Measurements from ENCODE around the gene ARHGAP10.

ARHGAP10 gene

DNA sequence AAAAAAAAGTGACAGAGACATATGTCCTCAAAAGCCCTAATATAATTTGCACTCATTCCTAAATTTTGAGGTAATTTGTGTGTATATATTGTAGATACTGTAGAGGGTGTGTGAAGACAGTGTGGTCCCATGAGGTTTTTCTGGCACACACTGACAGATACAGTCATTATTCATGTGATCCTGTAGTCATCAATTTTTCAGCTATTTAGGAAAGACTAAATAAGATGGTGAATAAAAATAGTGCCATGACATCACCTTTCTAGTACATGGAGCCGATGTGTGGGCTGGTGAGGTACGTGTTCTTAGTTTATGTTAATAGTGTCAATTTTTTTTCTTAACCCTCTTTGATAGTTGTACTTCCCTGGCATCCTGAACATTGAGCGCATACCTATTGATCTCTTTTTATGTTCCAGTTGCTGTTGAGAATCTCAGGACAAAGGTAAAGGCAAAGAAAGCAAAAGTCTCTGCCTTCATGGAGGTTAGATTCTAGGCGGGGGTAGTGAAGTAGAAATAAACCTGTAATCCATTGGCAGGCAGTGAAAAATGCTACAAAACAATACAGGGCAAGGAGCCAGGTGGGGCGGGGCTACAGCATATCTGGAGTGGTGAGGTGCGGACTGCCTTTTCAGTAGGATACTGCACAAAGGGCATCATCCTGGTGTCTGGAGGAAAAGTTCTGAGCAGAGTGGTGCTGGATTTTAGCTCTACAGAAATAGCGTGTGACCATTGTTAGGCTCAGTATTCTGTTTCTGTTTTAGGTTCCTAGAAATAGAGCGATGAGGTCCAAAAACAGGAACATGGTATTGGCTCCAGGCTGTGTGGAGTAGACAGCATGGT, 93.8 kb downstream of the ARHGAP10 start:
- TF ChIP-seq NFIC (IDR thresholded peaks at IDR 0.05) (peak; percentile 86), FOXM1 (IDR thresholded peaks at IDR 0.05; ENCODE audit: borderline replicate concordance, low read depth) (no peak)
- TF ChIP-seq, protein P1, sequence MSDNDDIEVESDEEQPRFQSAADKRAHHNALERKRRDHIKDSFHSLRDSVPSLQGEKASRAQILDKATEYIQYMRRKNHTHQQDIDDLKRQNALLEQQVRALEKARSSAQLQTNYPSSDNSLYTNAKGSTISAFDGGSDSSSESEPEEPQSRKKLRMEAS (IDR thresholded peaks at IDR 0.05) = no peak

DNA sequence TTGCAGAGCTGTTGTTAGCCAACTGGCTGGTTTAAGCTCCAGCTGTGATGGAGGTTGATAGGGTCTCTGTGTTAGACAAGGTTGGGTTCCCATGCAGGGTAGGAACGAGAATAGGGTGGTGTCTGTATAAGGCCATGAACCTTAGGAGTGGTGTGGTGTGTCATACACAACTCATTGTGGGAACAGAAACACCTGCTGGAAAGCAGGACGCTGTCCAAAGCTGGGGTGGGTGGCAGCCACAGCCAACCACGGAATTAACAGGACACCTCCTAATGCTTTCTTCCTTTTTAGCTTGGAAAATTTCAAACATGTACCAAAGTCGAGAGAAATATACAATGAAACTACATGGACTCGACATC, 94.4 kb downstream of the ARHGAP10 start:
- TF ChIP-seq EGR1 (IDR thresholded peaks at IDR 0.05) (no peak), TCF12 (IDR thresholded peaks at IDR 0.05; ENCODE audit: low read depth) (no peak), RAD21 (IDR thresholded peaks at IDR 0.05; ENCODE audit: low read depth) (no peak), YY1 (IDR thresholded peaks at IDR 0.05; ENCODE audit: low read depth) (no peak)
- TF ChIP-seq, protein P2, sequence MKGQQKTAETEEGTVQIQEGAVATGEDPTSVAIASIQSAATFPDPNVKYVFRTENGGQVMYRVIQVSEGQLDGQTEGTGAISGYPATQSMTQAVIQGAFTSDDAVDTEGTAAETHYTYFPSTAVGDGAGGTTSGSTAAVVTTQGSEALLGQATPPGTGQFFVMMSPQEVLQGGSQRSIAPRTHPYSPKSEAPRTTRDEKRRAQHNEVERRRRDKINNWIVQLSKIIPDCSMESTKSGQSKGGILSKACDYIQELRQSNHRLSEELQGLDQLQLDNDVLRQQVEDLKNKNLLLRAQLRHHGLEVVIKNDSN (IDR thresholded peaks at IDR 0.05) = no peak
- TF ChIP-seq, protein P1 (IDR thresholded peaks at IDR 0.05) = no peak
- TF ChIP-seq, protein P3, sequence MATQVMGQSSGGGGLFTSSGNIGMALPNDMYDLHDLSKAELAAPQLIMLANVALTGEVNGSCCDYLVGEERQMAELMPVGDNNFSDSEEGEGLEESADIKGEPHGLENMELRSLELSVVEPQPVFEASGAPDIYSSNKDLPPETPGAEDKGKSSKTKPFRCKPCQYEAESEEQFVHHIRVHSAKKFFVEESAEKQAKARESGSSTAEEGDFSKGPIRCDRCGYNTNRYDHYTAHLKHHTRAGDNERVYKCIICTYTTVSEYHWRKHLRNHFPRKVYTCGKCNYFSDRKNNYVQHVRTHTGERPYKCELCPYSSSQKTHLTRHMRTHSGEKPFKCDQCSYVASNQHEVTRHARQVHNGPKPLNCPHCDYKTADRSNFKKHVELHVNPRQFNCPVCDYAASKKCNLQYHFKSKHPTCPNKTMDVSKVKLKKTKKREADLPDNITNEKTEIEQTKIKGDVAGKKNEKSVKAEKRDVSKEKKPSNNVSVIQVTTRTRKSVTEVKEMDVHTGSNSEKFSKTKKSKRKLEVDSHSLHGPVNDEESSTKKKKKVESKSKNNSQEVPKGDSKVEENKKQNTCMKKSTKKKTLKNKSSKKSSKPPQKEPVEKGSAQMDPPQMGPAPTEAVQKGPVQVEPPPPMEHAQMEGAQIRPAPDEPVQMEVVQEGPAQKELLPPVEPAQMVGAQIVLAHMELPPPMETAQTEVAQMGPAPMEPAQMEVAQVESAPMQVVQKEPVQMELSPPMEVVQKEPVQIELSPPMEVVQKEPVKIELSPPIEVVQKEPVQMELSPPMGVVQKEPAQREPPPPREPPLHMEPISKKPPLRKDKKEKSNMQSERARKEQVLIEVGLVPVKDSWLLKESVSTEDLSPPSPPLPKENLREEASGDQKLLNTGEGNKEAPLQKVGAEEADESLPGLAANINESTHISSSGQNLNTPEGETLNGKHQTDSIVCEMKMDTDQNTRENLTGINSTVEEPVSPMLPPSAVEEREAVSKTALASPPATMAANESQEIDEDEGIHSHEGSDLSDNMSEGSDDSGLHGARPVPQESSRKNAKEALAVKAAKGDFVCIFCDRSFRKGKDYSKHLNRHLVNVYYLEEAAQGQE (IDR thresholded peaks at IDR 0.05; ENCODE audit: low read depth) = 0 out of 2 replicates have a peak, but pooled peaks have one; percentile 22

DNA sequence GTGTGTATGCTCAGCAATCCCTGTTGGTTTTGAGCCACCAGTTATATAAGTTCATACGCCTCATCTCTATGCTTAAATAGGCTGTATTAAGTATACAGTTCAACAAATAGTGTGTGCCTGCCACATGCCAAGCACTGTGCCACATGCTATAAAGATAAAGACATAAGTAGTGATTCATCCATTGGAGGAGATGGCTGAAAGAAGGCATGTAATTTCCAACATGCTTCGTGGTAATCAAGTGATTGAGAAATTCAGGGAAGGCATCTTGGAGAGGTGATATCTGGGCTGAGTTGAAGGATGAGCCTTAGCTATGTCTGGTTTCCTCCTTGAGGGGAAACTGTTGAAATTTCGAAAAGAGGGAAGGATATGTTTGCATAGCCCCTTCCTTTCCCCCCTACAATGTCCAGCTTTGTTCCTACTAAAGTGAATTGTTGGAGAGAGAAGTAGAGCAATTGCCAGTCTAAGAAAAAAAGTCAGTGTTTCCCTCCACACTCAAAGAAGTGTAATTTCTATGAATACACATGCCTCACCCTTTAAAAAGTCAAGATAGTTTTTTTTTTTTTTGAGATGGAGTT, 96.5 kb downstream of the ARHGAP10 start:
- no peak for TF ChIP-seq TAF1 (IDR thresholded peaks at IDR 0.05; ENCODE audit: low read depth)
- TF ChIP-seq, protein P3 (IDR thresholded peaks at IDR 0.05; ENCODE audit: low read depth) = no peak
- TF ChIP-seq, protein P2 (IDR thresholded peaks at IDR 0.05) = no peak
- TF ChIP-seq FOXM1 (IDR thresholded peaks at IDR 0.05; ENCODE audit: borderline replicate concordance, low read depth) = no peak
- TF ChIP-seq NFIC (IDR thresholded peaks at IDR 0.05) = no peak
- no peak for TF ChIP-seq TEAD4 (IDR thresholded peaks at IDR 0.05)
- TF ChIP-seq RAD21 (IDR thresholded peaks at IDR 0.05; ENCODE audit: low read depth) = no peak
- no peak for TF ChIP-seq EP300 (IDR thresholded peaks at IDR 0.05; ENCODE audit: borderline replicate concordance)
- no peak for TF ChIP-seq YY1 (IDR thresholded peaks at IDR 0.05; ENCODE audit: low read depth)
- no peak for TF ChIP-seq TCF12 (IDR thresholded peaks at IDR 0.05; ENCODE audit: low read depth)
- TF ChIP-seq EGR1 (IDR thresholded peaks at IDR 0.05) = no peak
- TF ChIP-seq ZBTB7A (IDR thresholded peaks at IDR 0.05; ENCODE audit: low read depth) = no peak

DNA sequence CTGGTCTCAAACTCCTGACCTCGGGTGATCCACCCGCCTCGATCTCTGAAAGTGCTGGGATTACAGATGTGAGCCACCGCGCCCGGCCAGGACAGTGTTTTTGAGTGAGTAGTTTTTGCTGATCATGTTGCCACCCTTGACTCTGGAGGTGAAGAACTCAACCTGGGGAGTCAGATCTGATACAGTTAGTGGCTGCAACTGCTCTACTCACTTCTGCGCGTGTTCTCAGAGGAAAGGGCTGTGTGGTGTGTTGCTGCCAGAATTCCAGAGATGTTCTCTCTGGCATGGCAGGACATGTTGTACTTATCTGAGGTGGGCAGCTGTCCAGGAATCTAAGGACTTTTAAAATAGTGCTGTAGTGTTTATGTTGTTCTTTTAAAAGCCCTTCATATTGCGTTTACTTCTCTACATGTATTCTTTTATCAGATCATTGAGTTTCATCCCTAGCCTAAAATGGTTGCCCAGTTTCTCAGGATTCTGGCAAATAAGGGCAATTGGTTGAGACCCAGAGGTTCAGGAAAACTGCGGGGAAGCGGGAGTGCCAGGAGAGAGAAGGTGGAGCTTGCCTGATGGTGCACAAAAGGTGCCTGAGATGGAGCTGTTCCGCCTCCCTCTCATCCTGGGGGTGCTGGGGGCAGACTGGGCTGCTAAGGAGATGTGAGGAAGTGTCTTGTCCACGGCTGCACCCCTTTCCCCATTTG, 97.7 kb downstream of the ARHGAP10 start:
- TF ChIP-seq TEAD4 (IDR thresholded peaks at IDR 0.05) = no peak
- no peak for TF ChIP-seq CREB1 (IDR thresholded peaks at IDR 0.05; ENCODE audit: low read depth)
- no peak for TF ChIP-seq FOXM1 (IDR thresholded peaks at IDR 0.05; ENCODE audit: borderline replicate concordance, low read depth)
- TF ChIP-seq YY1 (IDR thresholded peaks at IDR 0.05; ENCODE audit: low read depth) = no peak
- TF ChIP-seq, protein P2 (IDR thresholded peaks at IDR 0.05) = no peak
- TF ChIP-seq, protein P1 (IDR thresholded peaks at IDR 0.05) = no peak
- TF ChIP-seq RAD21 (IDR thresholded peaks at IDR 0.05; ENCODE audit: low read depth) = no peak
- TF ChIP-seq TCF12 (IDR thresholded peaks at IDR 0.05; ENCODE audit: low read depth) = no peak
- no peak for TF ChIP-seq TAF1 (IDR thresholded peaks at IDR 0.05; ENCODE audit: low read depth)
- TF ChIP-seq, protein P3 (IDR thresholded peaks at IDR 0.05; ENCODE audit: low read depth) = no peak
- TF ChIP-seq EGR1 (IDR thresholded peaks at IDR 0.05) = no peak
- no peak for TF ChIP-seq NFIC (IDR thresholded peaks at IDR 0.05)
- TF ChIP-seq EP300 (IDR thresholded peaks at IDR 0.05; ENCODE audit: borderline replicate concordance) = no peak
- TF ChIP-seq ZBTB7A (IDR thresholded peaks at IDR 0.05; ENCODE audit: low read depth) = no peak
- no peak for TF ChIP-seq CEBPB (IDR thresholded peaks at IDR 0.05)
